Measurements from ENCODE around the gene LOC101059915.
A peak's percentile ranks its signal among the peaks of the same experiment; 100 is the strongest.

Gene LOC101059915

DNA sequence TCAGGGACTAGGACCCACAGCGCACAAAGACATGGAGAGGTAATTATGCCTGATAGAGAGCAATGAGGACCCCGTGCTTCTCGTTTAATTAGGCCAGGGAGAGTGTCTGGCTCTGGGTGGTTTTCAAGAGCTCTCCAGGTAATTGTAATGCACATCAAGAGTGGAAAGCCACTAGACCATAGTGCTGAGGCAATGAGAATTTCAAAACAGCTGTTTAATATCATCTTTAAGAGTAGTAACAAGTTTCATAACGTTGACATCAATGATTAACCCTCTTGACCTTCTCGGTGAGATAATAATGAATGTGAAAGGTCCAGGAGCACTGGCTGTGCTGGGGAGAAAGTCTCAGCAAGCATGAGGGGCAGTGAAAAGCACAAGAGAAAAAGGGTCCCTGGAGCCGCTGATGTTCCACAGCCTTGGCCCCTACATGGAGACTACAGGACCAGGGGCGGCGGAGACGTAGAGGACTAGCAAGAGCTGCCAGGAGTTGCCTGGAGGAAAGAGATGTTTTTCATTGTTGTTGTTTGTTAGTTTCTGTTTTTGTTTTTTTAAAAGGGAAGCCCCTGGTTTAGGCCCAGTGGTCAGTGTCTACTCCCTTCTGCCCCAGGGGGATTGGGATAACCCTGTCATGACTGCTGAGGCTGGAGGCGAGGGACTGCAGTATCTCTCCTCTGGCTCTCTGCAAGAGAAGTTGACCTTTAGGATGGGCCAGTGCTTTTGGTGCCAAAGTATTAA, 34.3 kb upstream of the LOC101059915 start:
- Mint-ChIP-seq H3K36me3 (no peaks in the 10 kb centered on the region), H3K4me3 (no peak overlapping the region), H3K4me1 (peaks cover 10 to 18% (median 10%) of the 10 kb centered on the region in 3 donors), H3K27me3 (peaks cover 0 to 6% of the 10 kb centered on the region in 2 donors), H3K27ac (no peak overlapping the region), H3K9me3 (no peaks in the 10 kb centered on the region)
- Histone ChIP-seq H3K4me1 (ENCODE audit: insufficient read depth, low read length) (peaks cover 19% of the 10 kb centered on the region), H3K27me3 (ENCODE audit: insufficient read depth, low read length, poor library complexity, severe bottlenecking) (no peaks in the 10 kb centered on the region), H3K36me3 (ENCODE audit: insufficient read depth, low read length) (no peaks in the 10 kb centered on the region), H3K9me3 (ENCODE audit: low read length) (no peaks in the 10 kb centered on the region), H3K4me3 (ENCODE audit: low read length) (no peak overlapping the region), H3K27ac (ENCODE audit: low read depth, low read length) (no peak overlapping the region)
- ChIA-PET POLR2A (no interaction called here), CTCF (interaction anchor here (1.2 kb wide), 1 partner anchor 17 kb away, joined by 3 read pairs; no protein-coding TSS in a partner anchor)
- DNase-seq = no peak

DNA sequence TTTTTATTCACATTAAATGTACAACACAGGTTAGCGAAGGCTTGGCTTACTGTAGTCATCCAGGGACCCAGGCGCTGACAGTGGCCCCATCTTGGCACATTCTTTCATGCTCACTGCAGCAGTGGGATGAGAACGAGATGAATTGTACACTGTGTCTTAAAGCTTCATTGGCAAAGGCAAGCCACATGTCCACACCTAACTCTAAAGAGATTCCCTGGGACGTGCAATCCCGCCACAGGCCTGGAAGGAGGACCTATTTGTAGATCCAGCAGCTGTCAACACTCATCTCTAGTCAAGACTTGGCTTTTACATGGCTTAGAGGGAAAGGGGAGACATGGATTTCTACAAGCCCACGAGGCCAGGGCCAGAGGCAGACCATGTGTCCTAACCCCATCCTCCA, 33.0 kb upstream of the LOC101059915 start:
- Histone ChIP-seq H3K27ac (ENCODE audit: low read depth, low read length) (no peak overlapping the region), H3K4me3 (ENCODE audit: low read length) (no peak overlapping the region), H3K36me3 (ENCODE audit: insufficient read depth, low read length) (no peaks in the 10 kb centered on the region), H3K9me3 (ENCODE audit: low read length) (no peaks in the 10 kb centered on the region), H3K4me1 (ENCODE audit: insufficient read depth, low read length) (peaks cover 30% of the 10 kb centered on the region), H3K27me3 (ENCODE audit: insufficient read depth, low read length, poor library complexity, severe bottlenecking) (no peaks in the 10 kb centered on the region)
- Mint-ChIP-seq H3K9me3 (no peaks in the 10 kb centered on the region), H3K27ac (no peak overlapping the region), H3K4me3 (no peak overlapping the region), H3K27me3 (peaks cover 0 to 6% of the 10 kb centered on the region in 2 donors), H3K4me1 (peaks cover 6 to 15% (median 8%) of the 10 kb centered on the region in 3 donors), H3K36me3 (no peaks in the 10 kb centered on the region)
- ChIA-PET POLR2A (no interaction called here), CTCF (interaction anchor here (1.2 kb wide), 1 partner anchor 16 kb away, joined by 3 read pairs; no protein-coding TSS in a partner anchor)
- no peak for DNase-seq

- Histone ChIP-seq H3K4me3 (ENCODE audit: low read length) (no peak overlapping the region), H3K27me3 (ENCODE audit: insufficient read depth, low read length, poor library complexity, severe bottlenecking) (no peaks in the 10 kb centered on the region), H3K4me1 (ENCODE audit: insufficient read depth, low read length) (peaks cover 39% of the 10 kb centered on the region), H3K27ac (ENCODE audit: low read depth, low read length) (no peak overlapping the region), H3K9me3 (ENCODE audit: low read length) (no peaks in the 10 kb centered on the region), H3K36me3 (ENCODE audit: insufficient read depth, low read length) (no peaks in the 10 kb centered on the region)
- Mint-ChIP-seq H3K9me3 (no peaks in the 10 kb centered on the region), H3K27me3 (peaks cover 0 to 4% of the 10 kb centered on the region in 2 donors), H3K36me3 (no peaks in the 10 kb centered on the region), H3K4me1 (peaks cover 4 to 15% (median 9%) of the 10 kb centered on the region in 3 donors), H3K27ac (peak overlapping the region in 6 of 8 donors; percentile 83 to 92 (median 88)), H3K4me3 (peak overlapping the region in 2 of 7 donors; percentile 17 to 58)
- POLR2A ChIA-PET = interaction anchor here (1.1 kb wide), 1 partner anchor 19 kb away, joined by 6 read pairs; the partner anchor contains the start of gene CXCR3
- DNase-seq = peak in 1 of 5 donors; percentile 51
- CTCF ChIA-PET = interaction anchor here (1.0 to 1.3 kb wide), 2 partner anchors 14 to 16 kb away, joined by 3 read pairs; no protein-coding TSS in a partner anchor
These were observed 30.7 kb upstream of the LOC101059915 start for GRCh38 chrX:71636438-71637252.

DNA sequence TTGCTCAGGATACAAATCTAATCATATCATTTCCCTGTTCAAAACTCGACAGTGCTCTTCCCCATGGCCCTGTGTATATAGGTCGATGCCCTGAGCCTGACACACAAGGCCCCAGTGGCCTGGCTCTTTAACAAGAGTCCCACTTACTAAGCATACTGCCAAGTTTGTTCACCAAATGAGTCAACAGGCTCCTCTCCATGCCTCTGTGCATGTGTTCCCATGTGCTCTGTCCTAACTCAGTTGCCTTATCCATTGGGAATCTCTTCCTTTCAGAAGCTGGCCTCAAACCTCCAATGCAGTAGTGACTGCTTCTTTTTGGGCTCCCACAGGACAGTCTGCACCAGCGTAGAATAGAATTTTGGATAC, 30.1 kb upstream of the LOC101059915 start:
- Histone ChIP-seq H3K27ac (ENCODE audit: low read depth, low read length) (no peak overlapping the region), H3K27me3 (ENCODE audit: insufficient read depth, low read length, poor library complexity, severe bottlenecking) (no peaks in the 10 kb centered on the region), H3K36me3 (ENCODE audit: insufficient read depth, low read length) (no peaks in the 10 kb centered on the region), H3K4me3 (ENCODE audit: low read length) (no peak overlapping the region), H3K4me1 (ENCODE audit: insufficient read depth, low read length) (peaks cover 39% of the 10 kb centered on the region), H3K9me3 (ENCODE audit: low read length) (no peaks in the 10 kb centered on the region)
- Mint-ChIP-seq H3K27me3 (peaks cover 0 to 4% of the 10 kb centered on the region in 2 donors), H3K9me3 (no peaks in the 10 kb centered on the region), H3K36me3 (no peaks in the 10 kb centered on the region), H3K27ac (peak overlapping the region in 6 of 8 donors; percentile 83 to 92 (median 88)), H3K4me3 (peak overlapping the region in 2 of 7 donors; percentile 43 to 58), H3K4me1 (peaks cover 4 to 15% (median 9%) of the 10 kb centered on the region in 3 donors)
- ChIA-PET CTCF (interaction anchor here (1.0 to 1.6 kb wide), 3 partner anchors 15 to 22 kb away, joined by 3 to 4 read pairs (median 3); no protein-coding TSS in a partner anchor), POLR2A (interaction anchor here (1.1 kb wide), 2 partner anchors 15 to 19 kb away, joined by 5 to 6 read pairs; partner anchors contain the start of gene CXCR3)
- no peak for DNase-seq

- Mint-ChIP-seq H3K27ac (no peak overlapping the region), H3K4me3 (no peak overlapping the region), H3K27me3 (peaks cover 0 to 3% of the 10 kb centered on the region in 2 donors), H3K9me3 (no peaks in the 10 kb centered on the region), H3K36me3 (no peaks in the 10 kb centered on the region), H3K4me1 (peaks cover 4 to 15% (median 15%) of the 10 kb centered on the region in 3 donors)
- Histone ChIP-seq H3K4me1 (ENCODE audit: insufficient read depth, low read length) (peaks cover 39% of the 10 kb centered on the region), H3K27me3 (ENCODE audit: insufficient read depth, low read length, poor library complexity, severe bottlenecking) (no peaks in the 10 kb centered on the region), H3K36me3 (ENCODE audit: insufficient read depth, low read length) (no peaks in the 10 kb centered on the region), H3K4me3 (ENCODE audit: low read length) (no peak overlapping the region), H3K27ac (ENCODE audit: low read depth, low read length) (no peak overlapping the region), H3K9me3 (ENCODE audit: low read length) (no peaks in the 10 kb centered on the region)
- DNase-seq = no peak
- ChIA-PET POLR2A (interaction anchor here (0.6 to 1.1 kb wide), 2 partner anchors 16 to 17 kb away, joined by 3 to 5 read pairs; no protein-coding TSS in a partner anchor), CTCF (interaction anchor here (1.3 to 1.6 kb wide), 2 partner anchors 17 to 22 kb away, joined by 3 to 4 read pairs; no protein-coding TSS in a partner anchor)
These were observed 29.5 kb upstream of the LOC101059915 start for GRCh38 chrX:71637848-71638247.

DNA sequence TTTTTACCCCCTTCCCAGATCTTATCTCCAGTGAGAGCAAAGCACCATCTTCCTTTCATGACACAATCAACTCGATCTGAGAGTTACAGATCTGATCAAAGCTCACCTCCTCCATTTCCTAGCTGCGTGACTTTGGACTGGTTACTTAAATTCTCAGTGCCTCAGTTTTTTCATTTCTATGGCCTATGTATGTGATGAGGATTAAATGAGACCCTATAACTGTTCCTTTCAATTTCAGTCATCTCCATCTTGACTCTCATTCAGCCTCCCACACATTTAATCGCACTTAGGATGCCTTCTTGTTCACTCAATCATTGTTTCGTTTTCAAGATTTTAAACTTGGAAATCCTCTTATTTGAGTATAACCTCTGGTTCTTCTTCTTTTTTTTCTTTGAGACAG, 28.9 kb upstream of the LOC101059915 start:
- H3K4me3 Mint-ChIP-seq = no peak overlapping the region
- Histone ChIP-seq H3K4me1 (ENCODE audit: insufficient read depth, low read length) (peaks cover 39% of the 10 kb centered on the region), H3K27me3 (ENCODE audit: insufficient read depth, low read length, poor library complexity, severe bottlenecking) (no peaks in the 10 kb centered on the region), H3K4me3 (ENCODE audit: low read length) (peak overlapping the region; percentile 28), H3K27ac (ENCODE audit: low read depth, low read length) (no peak overlapping the region), H3K36me3 (ENCODE audit: insufficient read depth, low read length) (no peaks in the 10 kb centered on the region), H3K9me3 (ENCODE audit: low read length) (no peaks in the 10 kb centered on the region)
- CTCF ChIA-PET = interaction anchor here (1.6 kb wide), 1 partner anchor 23 kb away, joined by 4 read pairs; no protein-coding TSS in a partner anchor
- no peaks in the 10 kb centered on the region for H3K27me3 Mint-ChIP-seq
- DNase-seq = no peak
- peaks cover 4 to 15% (median 15%) of the 10 kb centered on the region in 3 donors for H3K4me1 Mint-ChIP-seq
- POLR2A ChIA-PET = interaction anchor here (0.6 to 1.1 kb wide), 2 partner anchors 16 to 17 kb away, joined by 3 to 5 read pairs; no protein-coding TSS in a partner anchor
- no peaks in the 10 kb centered on the region for H3K9me3 Mint-ChIP-seq
- no peaks in the 10 kb centered on the region for H3K36me3 Mint-ChIP-seq
- H3K27ac Mint-ChIP-seq = no peak overlapping the region

DNA sequence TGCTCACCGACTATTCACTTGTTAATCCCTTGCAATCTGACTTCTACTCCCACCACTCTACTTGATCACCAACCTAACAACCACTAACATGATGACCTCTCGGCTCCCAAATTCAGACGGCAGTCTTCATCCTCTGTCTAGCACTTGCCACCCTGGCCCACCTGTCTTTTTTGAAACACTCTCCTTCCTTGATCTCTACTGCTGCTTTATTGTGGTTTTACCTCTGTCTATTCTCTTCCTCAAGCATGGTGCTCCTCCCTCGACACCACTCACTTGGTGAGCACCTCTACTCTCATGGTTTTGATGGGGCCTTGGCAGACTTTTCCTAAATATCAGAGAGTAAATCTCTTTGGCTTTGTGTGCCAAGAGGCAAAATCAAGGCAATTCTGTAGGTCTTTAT, 27.3 kb upstream of the LOC101059915 start:
- no peak overlapping the region for H3K27ac Mint-ChIP-seq
- no peaks in the 10 kb centered on the region for H3K9me3 Mint-ChIP-seq
- CTCF ChIA-PET = interaction anchor here (1.6 kb wide), 1 partner anchor 17 kb away, joined by 5 read pairs; no protein-coding TSS in a partner anchor
- Histone ChIP-seq H3K9me3 (ENCODE audit: low read length) (no peaks in the 10 kb centered on the region), H3K36me3 (ENCODE audit: insufficient read depth, low read length) (no peaks in the 10 kb centered on the region), H3K4me1 (ENCODE audit: insufficient read depth, low read length) (peaks cover 39% of the 10 kb centered on the region), H3K27me3 (ENCODE audit: insufficient read depth, low read length, poor library complexity, severe bottlenecking) (no peaks in the 10 kb centered on the region), H3K27ac (ENCODE audit: low read depth, low read length) (no peak overlapping the region), H3K4me3 (ENCODE audit: low read length) (no peak overlapping the region)
- H3K36me3 Mint-ChIP-seq = no peaks in the 10 kb centered on the region
- POLR2A ChIA-PET = no interaction called here
- H3K4me1 Mint-ChIP-seq = peaks cover 4 to 15% (median 15%) of the 10 kb centered on the region in 3 donors
- DNase-seq = peak in 2 of 5 donors; percentile 42 to 44
- H3K27me3 Mint-ChIP-seq = no peaks in the 10 kb centered on the region
- no peak overlapping the region for H3K4me3 Mint-ChIP-seq

Measured in CD8-positive, alpha-beta memory T cell (primary cell).